GM21526 (cell line): ENCODE data around the gene GRIN2C.

ENCODE experiments used
- ATAC-seq: cut with Tn5 transposase; IDR thresholded peaks from one replicate; pipeline ENCODE4 v1.9.1; 2021; ENCODE audit warnings: moderate library complexity; ENCODE audit not compliant: unreplicated experiment, low FRiP score

The GRIN2C gene

GRCh38 chr17:74825952-74826719 is 33.5 kb downstream of the GRIN2C start:
- no peak for ATAC-seq

- ATAC-seq, result no peak
Measured at GRCh38 chr17:74824961-74825627, 34.6 kb downstream of the GRIN2C start.

DNA sequence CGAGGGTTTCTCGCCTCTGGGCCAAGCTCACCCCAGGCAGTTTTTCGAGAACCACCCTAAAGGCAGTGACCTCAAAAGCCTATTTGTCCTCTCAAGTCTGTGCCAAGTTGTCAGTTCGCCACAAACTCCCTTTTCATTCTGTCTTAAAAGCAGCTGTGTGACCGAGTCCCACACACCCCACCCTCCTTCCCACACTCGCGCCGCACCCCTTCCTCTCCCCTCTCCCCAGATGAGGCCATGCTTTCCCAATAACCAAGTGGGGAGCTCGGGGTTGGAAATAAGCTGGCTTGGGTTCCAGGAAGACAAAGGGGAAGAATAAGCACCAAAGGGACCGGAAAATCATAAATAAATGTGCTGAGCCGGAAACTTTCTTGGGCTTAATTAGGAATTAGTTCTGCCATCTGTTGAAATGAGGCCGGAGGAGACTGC is 36.7 kb downstream of the GRIN2C start:
- no peak for ATAC-seq

DNA sequence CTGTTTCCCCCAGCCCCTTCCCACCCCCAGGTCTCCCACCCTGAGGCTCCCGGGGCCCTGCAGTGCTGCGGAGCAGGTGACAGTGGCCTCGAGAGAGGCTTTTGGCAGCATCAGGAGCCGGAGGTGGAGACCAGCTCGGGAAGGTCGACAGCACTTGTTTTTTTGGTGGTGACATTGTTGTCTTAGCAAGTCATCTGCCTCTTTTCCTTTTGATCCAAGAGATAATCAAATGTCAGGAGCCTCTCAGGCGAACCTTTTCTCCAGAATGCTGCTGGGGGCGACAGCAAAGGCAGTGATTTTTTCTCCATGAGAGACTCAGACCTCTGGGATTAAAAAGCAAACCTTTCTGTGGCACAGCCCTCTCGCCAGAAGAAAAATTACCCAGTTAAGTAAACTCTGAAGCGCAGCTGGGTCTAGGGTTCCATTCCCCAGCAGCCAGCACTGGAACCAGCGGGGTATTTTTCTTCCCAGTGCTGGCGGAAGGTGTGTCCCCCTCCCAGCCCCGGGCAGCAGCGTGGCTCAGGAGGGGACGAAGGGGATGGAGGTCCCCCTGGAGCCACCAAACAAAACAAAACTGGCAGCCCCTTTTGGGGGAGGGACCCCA is 37.2 kb downstream of the GRIN2C start:
- ATAC-seq, result no peak

DNA sequence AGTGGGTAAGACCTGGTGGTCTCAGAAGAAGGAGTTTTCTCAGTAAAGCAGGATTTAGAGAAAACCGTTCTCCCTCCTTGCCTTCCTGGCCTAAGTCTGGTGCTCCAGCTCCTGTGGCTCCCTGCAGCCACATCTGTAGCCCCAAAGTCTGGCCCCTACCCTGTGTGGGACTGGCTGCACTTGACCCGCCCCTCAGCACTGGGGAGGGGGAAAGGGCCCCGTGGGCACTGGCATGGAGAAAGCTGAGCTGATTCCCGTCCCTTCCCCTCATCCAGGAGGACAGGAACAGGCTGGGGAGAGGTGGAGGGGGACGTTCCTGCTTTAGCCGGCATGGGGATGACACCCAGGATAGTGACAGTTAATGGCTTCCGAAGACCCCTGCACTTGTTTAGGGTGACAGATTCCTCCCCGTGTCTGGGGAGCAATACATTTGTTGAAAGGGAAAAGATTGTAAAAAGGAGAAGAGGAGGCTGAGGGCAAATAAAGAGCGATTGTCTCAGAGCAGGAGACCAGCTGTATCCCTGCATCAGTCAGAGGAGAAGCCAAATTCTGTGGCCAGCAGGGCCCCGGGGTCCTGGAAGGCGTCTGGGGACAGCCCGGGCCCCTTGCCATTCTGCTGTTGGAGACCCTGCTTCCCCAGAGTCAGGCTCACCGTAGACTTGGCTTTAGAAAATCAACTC is 37.9 kb downstream of the GRIN2C start:
- no peak for ATAC-seq

DNA sequence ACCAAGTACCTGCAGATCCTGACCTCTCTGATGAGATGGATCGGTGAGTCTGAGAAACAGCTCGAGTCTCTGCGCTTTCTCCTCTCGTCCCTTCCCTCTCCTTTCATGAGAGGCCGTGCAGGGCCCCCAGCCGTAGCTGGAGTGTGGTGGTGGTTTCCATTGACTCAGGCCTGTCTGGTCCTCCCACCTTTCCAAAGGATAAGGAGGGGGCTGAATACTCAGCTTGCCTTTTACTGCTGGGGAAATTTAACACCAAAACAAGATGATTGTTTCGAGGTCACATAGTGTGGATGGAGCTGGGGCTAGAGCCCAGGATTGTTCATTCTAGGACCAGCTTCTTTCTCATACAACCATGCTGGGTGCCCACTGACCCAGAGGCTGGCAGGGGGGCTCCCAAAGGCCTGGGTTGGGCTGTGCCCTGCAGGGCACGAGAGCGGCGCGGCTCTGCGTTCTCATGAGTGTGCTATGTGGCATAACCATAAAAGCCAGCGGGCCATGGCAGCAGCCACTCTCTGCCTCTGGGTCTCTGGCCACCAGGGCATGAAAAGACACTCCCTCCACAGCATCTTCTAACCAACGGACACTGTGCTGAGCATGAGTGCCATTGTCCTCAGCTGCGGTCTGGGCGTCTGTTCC is 39.8 kb downstream of the GRIN2C start:
- ATAC-seq, result no peak

DNA sequence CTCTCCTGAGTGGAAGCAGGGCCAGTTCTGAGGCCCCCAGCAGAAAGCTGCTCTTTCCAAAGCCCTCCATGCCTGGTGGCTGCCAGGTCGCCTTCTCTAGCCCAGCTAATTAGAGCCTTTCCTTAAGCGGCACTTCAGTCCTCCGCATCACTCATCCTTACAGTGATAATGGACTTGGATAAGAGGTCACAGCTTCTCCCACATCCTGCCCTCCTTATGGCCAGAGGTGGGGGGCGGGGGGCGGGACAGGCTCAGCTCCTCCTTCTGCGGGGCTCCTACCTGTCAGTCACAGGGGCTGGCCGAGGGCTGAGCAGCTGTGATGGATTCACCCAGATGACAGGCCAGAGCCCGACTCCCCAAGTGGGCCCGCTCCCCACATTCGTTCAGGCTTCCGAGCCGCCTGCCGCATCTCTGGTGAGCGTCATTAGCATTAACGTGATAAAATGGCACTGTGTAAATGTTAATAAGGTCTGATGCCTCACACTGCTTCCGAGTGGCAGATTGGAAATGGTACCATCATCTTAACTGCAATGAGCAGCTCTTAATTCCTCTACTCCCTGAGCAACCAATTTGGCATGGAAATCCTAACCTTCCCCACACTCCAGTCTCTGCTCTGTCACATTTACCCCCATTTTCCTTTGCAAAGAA is 41.3 kb downstream of the GRIN2C start:
- ATAC-seq, result no peak

- no peak for ATAC-seq
Measured at GRCh38 chr17:74816905-74817620, 42.6 kb downstream of the GRIN2C start.

GRCh38 chr17:74815550-74816370 is 43.9 kb downstream of the GRIN2C start:
- ATAC-seq, result no peak

DNA sequence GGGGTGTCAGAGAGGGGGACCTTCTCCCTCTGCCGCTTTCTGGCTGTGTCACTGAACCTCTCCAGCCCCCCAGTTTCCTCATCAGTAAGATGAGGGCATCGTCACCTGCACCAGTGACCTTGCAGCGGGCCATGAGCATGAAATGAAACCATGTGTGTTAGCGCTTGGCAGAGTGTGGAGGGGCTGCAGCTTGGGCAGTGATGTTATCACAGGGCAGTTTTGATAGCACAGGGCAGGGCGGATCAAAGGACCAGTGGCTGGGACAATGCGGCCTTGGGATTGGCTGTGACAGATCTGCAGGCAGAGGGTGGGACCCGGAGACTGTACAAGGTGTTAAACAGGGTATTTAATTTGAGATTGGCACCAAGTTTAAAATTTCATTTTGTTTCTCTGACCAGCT is 44.6 kb downstream of the GRIN2C start:
- no peak for ATAC-seq

DNA sequence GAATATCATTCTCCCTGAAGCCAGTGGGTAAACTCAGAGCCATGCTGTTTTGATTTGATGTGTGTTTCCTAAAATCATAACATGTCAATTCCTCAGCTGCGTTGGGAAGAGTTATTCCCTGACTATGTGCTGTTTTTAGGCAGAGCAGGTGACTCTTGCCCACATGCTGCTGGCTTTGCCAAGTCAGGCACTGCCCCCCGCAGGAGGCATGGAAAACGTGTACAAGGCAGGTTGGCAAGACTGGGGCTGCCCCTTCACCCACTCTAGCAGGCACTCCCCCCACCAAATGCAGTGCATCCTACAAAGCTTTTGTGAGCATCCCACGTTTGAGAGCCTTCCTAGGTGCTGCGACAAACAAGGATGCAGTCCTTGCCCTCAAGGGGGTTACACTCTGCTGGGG is 45.2 kb downstream of the GRIN2C start:
- ATAC-seq, result no peak

DNA sequence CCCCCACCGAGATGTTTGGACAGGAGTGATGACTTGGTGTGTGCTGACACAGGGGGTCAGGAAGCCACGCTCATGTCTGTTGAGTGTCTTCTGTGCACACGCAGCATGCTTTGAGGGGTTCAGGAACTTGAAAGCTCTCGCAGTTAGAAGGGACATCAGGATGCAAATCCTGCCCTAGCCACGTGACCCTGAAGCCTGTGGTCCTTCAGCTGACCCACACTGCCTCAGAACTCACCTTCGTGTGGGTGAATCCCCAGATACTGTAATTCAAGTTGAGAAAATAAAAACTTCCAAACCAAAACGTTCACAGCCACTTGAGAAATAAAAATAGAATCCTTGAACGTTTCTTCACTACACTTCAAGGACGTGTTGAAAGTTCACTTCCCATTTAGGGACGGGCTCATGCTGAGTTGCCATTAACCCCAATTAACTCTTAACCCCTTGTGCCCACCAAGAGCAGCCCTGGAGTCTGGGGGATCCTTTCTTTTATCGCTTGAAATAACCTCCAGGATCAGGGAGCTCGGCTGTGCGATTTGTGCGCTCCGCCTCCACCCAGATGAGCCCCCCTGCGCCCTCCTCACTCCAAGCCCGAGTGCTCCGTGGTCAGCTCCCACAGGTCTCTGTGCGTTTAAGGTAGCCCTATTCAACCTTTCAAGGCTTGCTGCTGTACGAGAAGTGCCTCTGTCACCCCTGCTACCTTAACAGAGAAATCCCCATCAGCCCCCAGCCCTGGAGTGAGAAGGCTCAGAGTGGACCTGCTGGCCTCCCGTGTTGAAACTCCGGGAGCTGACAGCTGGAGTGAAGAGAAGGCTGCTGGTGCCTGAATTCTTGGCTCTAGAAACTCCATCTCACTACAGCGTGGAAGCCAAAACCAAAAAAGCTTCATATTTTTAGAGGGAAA is 47.3 kb downstream of the GRIN2C start:
- no peak for ATAC-seq

GRCh38 chr17:74810699-74811485 is 48.8 kb downstream of the GRIN2C start:
- ATAC-seq, result no peak

GRCh38 chr17:74808714-74809430 is 50.8 kb downstream of the GRIN2C start:
- no peak for ATAC-seq

- ATAC-seq, result no peak
Measured at GRCh38 chr17:74807925-74808324, 51.8 kb downstream of the GRIN2C start.

DNA sequence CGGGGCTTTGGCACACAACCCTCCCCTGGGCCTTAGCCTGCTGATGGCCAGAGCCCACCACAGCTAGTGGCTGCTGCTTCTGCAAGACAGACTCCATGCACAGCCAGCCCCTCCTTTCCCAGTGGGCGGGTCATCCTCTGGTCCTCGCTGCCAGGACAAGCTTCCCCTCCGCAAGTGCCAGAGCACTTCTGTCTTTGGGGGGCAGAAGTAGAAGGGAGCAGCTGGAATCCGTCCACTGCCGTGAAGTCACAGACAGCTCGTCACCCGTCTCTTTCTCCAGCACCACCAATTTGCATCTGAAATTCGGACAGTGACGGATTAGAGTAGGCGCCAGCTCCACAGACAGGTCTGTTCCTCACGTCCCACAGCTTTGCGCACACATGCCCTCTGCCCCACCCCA is 52.2 kb downstream of the GRIN2C start:
- no peak for ATAC-seq
